Measurements from ENCODE around the gene USP25. TPM values are rescaled to one million over a fixed set of nuclear protein-coding genes. Genes with fewer than 3 reads are reported as not detected.

USP25 gene
- total and polyA plus RNA-seq, 3 donors from 2014 or later, result 69.2 to 123 (median 69.9) TPM

DNA sequence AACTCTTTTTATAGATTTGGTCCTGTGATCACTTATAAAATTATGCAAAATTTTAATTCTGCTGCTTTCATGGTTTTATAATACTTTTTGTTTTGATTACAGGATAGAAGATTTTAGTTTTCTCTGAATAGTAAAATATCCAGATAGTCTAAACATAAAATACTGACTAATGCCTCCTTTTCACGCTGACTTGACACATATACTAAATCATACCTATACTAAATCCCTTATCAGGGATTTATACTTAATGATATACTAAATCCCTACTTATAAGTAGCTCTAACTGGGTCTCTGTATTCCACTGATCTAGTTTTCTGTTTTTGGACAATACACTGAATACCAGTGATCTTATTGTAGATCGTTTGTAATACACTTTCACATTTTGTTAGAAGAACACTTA lies 128.0 kb downstream of the USP25 start:
- Histone ChIP-seq H3K36me3 (ENCODE audit: low read depth, missing control alignments) (no peaks in the 10 kb centered on the region), H3K9me3 (no peaks in the 10 kb centered on the region), H3K27ac (peak overlapping the region in 1 of 2 donors; percentile 61), H3K4me3 (no peak overlapping the region), H3K27me3 (no peaks in the 10 kb centered on the region), H3K4me1 (no peaks in the 10 kb centered on the region)
- DNase-seq, result no peak
- TF ChIP-seq, protein P1, sequence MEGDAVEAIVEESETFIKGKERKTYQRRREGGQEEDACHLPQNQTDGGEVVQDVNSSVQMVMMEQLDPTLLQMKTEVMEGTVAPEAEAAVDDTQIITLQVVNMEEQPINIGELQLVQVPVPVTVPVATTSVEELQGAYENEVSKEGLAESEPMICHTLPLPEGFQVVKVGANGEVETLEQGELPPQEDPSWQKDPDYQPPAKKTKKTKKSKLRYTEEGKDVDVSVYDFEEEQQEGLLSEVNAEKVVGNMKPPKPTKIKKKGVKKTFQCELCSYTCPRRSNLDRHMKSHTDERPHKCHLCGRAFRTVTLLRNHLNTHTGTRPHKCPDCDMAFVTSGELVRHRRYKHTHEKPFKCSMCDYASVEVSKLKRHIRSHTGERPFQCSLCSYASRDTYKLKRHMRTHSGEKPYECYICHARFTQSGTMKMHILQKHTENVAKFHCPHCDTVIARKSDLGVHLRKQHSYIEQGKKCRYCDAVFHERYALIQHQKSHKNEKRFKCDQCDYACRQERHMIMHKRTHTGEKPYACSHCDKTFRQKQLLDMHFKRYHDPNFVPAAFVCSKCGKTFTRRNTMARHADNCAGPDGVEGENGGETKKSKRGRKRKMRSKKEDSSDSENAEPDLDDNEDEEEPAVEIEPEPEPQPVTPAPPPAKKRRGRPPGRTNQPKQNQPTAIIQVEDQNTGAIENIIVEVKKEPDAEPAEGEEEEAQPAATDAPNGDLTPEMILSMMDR (IDR thresholded peaks at IDR 0.05), result no peak
- TF ChIP-seq POLR2A (IDR thresholded peaks at IDR 0.05), result no peak
- intact Hi-C loops (cut with DNase I; ENCODE audit: low total_unique reads), result no loop called here
- 34 to 39% methylated on average over 2 of the region's 2 CpGs for WGBS, 2 donors

DNA sequence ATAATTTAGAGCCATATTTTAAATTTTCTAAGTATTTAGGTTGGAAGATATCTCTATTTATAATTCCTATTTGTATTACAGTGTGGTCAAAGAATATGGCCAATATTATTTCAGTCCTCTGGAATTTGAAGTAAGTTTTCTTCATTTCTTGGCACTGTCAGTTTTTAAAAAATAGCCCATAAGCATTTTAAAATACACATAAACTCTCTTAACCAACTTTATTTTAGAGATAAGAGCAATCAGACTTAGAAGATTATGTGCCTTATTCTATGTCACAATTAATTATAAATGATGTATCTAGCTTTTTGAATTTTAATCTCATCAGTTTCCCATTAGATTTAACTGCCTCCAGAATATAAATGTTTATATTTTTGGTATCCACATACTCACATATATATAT lies 130.8 kb downstream of the USP25 start:
- DNase-seq, result no peak
- TF ChIP-seq, protein P1 (IDR thresholded peaks at IDR 0.05), result no peak
- no peak for TF ChIP-seq POLR2A (IDR thresholded peaks at IDR 0.05)
- Histone ChIP-seq H3K27me3 (no peaks in the 10 kb centered on the region), H3K27ac (no peak overlapping the region), H3K9me3 (no peaks in the 10 kb centered on the region), H3K36me3 (ENCODE audit: low read depth, missing control alignments) (no peaks in the 10 kb centered on the region), H3K4me1 (no peaks in the 10 kb centered on the region), H3K4me3 (no peak overlapping the region)
- intact Hi-C loops (cut with DNase I; ENCODE audit: low total_unique reads), result no loop called here

DNA sequence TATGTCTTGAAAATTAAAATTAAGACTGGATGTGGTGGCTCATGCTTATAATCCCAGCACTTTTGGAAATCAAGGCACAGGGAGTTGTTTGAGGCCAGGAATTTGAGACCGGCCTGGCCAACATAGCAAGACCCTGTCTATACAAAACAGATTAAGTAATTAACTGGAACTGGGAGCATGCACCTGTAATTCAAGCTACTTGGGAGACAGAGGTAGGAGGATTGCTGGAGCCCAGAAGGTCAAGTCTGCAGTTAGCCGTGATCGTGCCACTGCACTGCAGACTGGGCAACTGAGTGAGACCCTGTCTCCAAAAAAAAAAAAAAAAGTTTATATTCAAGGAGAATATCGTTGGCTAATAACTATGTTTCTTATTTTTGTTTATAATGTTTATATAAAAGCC lies 139.2 kb downstream of the USP25 start:
- H3K4me3 ChIP-seq, result no peak overlapping the region
- intact Hi-C loops (cut with DNase I; ENCODE audit: low total_unique reads), result no loop called here
- no peaks in the 10 kb centered on the region for H3K9me3 ChIP-seq
- DNase-seq, result no peak
- TF ChIP-seq, protein P1 (IDR thresholded peaks at IDR 0.05), result no peak
- no peak for TF ChIP-seq POLR2A (IDR thresholded peaks at IDR 0.05)
- no peaks in the 10 kb centered on the region for H3K4me1 ChIP-seq
- WGBS, 2 donors, result 94 to 97% methylated on average over 4 of the region's 4 CpGs
- no peaks in the 10 kb centered on the region for H3K36me3 ChIP-seq (ENCODE audit: low read depth, missing control alignments)
- H3K27me3 ChIP-seq, result no peaks in the 10 kb centered on the region
- H3K27ac ChIP-seq, result no peak overlapping the region

DNA sequence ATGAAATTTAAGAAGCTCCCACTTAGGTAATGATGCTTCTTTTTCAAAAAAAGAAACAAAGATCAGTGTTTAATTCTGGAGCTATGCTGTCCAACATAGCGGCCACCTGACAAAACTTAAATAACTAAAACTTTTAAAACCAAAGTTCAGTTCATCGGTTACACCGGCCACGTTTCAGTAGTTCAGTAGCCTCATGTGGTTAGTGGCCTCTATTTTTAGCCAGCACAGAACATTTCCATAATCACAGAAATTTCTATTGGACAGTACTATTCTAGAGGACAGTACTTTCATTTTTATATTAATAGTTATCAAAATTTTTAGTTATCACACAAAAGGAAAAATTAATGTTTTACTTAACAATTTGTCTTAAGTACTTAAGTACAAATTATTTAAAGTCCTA lies 141.0 kb downstream of the USP25 start:
- WGBS, 2 donors, result 79 to 80% methylated on average over 4 of the region's 4 CpGs
- Histone ChIP-seq H3K36me3 (ENCODE audit: low read depth, missing control alignments) (no peaks in the 10 kb centered on the region), H3K9me3 (no peaks in the 10 kb centered on the region)

DNA sequence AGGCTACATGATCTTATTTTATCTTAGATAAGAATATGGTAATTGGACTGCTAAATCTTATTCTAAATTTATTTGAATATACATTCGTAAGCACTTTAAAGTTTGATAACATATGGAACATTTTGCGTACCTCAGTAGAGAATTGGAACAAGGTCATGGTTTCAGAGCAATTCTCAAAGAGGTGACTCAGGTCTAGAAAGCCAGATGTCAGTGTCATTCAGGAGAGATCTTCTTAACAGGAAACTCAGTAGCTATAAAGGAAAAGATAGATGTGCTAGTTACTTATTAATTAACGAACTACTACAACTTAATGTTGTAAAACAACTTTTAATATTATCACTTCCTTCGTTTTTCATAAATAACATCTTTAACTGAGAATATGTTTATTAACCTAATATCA lies 142.5 kb downstream of the USP25 start:
- H3K36me3 ChIP-seq (ENCODE audit: low read depth, missing control alignments), result no peaks in the 10 kb centered on the region
- DNase-seq, result no peak
- H3K27me3 ChIP-seq, result no peaks in the 10 kb centered on the region
- WGBS, 2 donors, result 95 to 96% methylated on average over 4 of the region's 4 CpGs
- no peaks in the 10 kb centered on the region for H3K4me1 ChIP-seq
- TF ChIP-seq POLR2A (IDR thresholded peaks at IDR 0.05), result no peak
- TF ChIP-seq, protein P1 (IDR thresholded peaks at IDR 0.05), result no peak
- no peaks in the 10 kb centered on the region for H3K9me3 ChIP-seq
- no peak overlapping the region for H3K4me3 ChIP-seq
- no peak overlapping the region for H3K27ac ChIP-seq
- intact Hi-C loops (cut with DNase I; ENCODE audit: low total_unique reads), result no loop called here

More for the DNA sequence above, 141.0 kb downstream of the USP25 start:
- intact Hi-C loops (cut with DNase I; ENCODE audit: low total_unique reads), result no loop called here
- Histone ChIP-seq H3K4me3 (no peak overlapping the region), H3K4me1 (no peaks in the 10 kb centered on the region), H3K27ac (no peak overlapping the region), H3K27me3 (no peaks in the 10 kb centered on the region)
- DNase-seq, result no peak
- TF ChIP-seq, protein P1 (IDR thresholded peaks at IDR 0.05), result no peak

Measured in testis (tissue), 3 donors.